ENCODE results near the gene GREM2. TPM values are rescaled to one million over a fixed set of nuclear protein-coding genes. Genes with fewer than 3 reads are reported as not detected.

GREM2 gene
- total RNA-seq, 1 experiment from 2014 or later, result not detected

DNA sequence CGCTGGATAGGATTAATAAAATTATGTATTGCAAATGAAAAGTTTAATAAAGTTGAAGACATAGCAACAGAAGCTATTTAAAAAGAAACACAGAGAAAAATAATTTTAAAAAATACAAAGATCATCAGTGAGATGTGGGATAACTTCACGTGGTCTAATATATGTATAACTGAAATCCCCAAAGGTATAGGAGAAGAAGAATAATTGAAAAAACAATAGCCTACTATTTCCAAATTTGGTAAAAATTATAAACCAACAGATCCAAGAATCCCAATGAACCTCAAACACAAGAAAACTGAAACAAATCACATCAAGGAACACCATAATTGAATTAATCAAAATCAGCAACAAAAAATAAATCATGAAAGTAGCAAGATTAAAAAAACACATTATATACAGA is 44.9 kb downstream of the GREM2 start:
- Histone ChIP-seq H3K4me1 (ENCODE audit: control insufficient read depth, insufficient read depth, low read length) (no peaks in the 10 kb centered on the region), H3K9me3 (ENCODE audit: control insufficient read depth, insufficient read depth, low read depth, low read length) (no peaks in the 10 kb centered on the region), H3K27me3 (ENCODE audit: control insufficient read depth, insufficient read depth, low read length) (no peaks in the 10 kb centered on the region), H3K36me3 (ENCODE audit: control insufficient read depth, insufficient read depth, low read length) (no peaks in the 10 kb centered on the region), H3K4me3 (ENCODE audit: low read depth in 2 of 2, low read length in 2 of 2) (no peak overlapping the region), H3K27ac (ENCODE audit: low read length) (no peak overlapping the region)
- no peak for TF ChIP-seq SIN3A (IDR thresholded peaks at IDR 0.05; ENCODE audit: borderline replicate concordance, insufficient read depth, low read depth, low read length)
- TF ChIP-seq POLR2AphosphoS5 (IDR thresholded peaks at IDR 0.05; ENCODE audit: low read depth, low read length), result no peak
- TF ChIP-seq, protein P1, sequence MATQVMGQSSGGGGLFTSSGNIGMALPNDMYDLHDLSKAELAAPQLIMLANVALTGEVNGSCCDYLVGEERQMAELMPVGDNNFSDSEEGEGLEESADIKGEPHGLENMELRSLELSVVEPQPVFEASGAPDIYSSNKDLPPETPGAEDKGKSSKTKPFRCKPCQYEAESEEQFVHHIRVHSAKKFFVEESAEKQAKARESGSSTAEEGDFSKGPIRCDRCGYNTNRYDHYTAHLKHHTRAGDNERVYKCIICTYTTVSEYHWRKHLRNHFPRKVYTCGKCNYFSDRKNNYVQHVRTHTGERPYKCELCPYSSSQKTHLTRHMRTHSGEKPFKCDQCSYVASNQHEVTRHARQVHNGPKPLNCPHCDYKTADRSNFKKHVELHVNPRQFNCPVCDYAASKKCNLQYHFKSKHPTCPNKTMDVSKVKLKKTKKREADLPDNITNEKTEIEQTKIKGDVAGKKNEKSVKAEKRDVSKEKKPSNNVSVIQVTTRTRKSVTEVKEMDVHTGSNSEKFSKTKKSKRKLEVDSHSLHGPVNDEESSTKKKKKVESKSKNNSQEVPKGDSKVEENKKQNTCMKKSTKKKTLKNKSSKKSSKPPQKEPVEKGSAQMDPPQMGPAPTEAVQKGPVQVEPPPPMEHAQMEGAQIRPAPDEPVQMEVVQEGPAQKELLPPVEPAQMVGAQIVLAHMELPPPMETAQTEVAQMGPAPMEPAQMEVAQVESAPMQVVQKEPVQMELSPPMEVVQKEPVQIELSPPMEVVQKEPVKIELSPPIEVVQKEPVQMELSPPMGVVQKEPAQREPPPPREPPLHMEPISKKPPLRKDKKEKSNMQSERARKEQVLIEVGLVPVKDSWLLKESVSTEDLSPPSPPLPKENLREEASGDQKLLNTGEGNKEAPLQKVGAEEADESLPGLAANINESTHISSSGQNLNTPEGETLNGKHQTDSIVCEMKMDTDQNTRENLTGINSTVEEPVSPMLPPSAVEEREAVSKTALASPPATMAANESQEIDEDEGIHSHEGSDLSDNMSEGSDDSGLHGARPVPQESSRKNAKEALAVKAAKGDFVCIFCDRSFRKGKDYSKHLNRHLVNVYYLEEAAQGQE (IDR thresholded peaks at IDR 0.05; ENCODE audit: insufficient read depth in 1 of 2, low read depth in 2 of 2, low read length in 1 of 2), result no peak
- TF ChIP-seq, protein P2, sequence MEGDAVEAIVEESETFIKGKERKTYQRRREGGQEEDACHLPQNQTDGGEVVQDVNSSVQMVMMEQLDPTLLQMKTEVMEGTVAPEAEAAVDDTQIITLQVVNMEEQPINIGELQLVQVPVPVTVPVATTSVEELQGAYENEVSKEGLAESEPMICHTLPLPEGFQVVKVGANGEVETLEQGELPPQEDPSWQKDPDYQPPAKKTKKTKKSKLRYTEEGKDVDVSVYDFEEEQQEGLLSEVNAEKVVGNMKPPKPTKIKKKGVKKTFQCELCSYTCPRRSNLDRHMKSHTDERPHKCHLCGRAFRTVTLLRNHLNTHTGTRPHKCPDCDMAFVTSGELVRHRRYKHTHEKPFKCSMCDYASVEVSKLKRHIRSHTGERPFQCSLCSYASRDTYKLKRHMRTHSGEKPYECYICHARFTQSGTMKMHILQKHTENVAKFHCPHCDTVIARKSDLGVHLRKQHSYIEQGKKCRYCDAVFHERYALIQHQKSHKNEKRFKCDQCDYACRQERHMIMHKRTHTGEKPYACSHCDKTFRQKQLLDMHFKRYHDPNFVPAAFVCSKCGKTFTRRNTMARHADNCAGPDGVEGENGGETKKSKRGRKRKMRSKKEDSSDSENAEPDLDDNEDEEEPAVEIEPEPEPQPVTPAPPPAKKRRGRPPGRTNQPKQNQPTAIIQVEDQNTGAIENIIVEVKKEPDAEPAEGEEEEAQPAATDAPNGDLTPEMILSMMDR (IDR thresholded peaks at IDR 0.05), result no peak
- no peak for TF ChIP-seq TCF7L2 (IDR thresholded peaks at IDR 0.05; ENCODE audit: low read depth, low read length)
- no peak for DNase-seq (ENCODE audit: low read depth, low spot score)
- ChIA-PET CTCF (no interaction called here), POLR2A (no interaction called here)
- no TSS peak for BruUV-seq (replicated peaks)
- no peak for ATAC-seq
- intact Hi-C loops (cut with micrococcal nuclease; ENCODE audit: unreplicated experiment) (no loop called here), in situ Hi-C loops (cut with HindIII; ENCODE audit: low pct_unique_long_range_greater_than_20kb, low sequenced_read_pairs) (no loop called here)

DNA sequence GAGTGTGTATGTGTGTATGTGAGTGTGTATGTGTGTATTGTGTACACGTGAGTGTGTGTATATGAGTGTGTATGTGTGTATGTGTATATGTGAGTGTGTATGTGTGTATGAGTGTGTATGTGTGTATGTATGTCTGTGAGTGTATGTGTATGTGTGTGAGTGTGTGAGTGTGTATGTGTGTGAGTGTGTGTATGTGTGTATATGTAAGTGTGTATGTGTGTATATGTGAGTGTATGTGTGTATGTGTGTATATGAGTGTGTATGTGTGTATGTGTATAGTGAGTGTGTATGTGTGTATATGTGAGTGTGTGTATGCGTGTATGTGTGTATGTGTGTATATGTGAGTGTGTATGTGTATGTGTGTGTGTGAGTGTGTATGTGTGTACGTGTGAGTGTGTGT is 49.2 kb downstream of the GREM2 start:
- Histone ChIP-seq H3K36me3 (ENCODE audit: control insufficient read depth, insufficient read depth, low read length) (no peaks in the 10 kb centered on the region), H3K4me1 (ENCODE audit: control insufficient read depth, insufficient read depth, low read length) (no peaks in the 10 kb centered on the region), H3K27me3 (ENCODE audit: control insufficient read depth, insufficient read depth, low read length) (no peaks in the 10 kb centered on the region), H3K27ac (ENCODE audit: low read length) (no peak overlapping the region), H3K9me3 (ENCODE audit: control insufficient read depth, insufficient read depth, low read depth, low read length) (peaks cover 4% of the 10 kb centered on the region; the same call in 1 of the 2 replicates), H3K4me3 (ENCODE audit: low read depth in 2 of 2, low read length in 2 of 2) (no peak overlapping the region)
- CTCF ChIA-PET, result no interaction called here
- DNase-seq (ENCODE audit: low read depth, low spot score) (no peak), ATAC-seq (no peak)
- intact Hi-C loops (cut with micrococcal nuclease; ENCODE audit: unreplicated experiment), result no loop called here
- POLR2A ChIA-PET, result no interaction called here
- no TSS peak for BruUV-seq (replicated peaks)
- in situ Hi-C loops (cut with HindIII; ENCODE audit: low pct_unique_long_range_greater_than_20kb, low sequenced_read_pairs), result no loop called here
- TF ChIP-seq POLR2AphosphoS5 (IDR thresholded peaks at IDR 0.05; ENCODE audit: low read depth, low read length) (no peak), SIN3A (IDR thresholded peaks at IDR 0.05; ENCODE audit: borderline replicate concordance, insufficient read depth, low read depth, low read length) (no peak), TCF7L2 (IDR thresholded peaks at IDR 0.05; ENCODE audit: low read depth, low read length) (no peak)
- TF ChIP-seq, protein P1 (IDR thresholded peaks at IDR 0.05; ENCODE audit: insufficient read depth in 1 of 2, low read depth in 2 of 2, low read length in 1 of 2), result no peak
- TF ChIP-seq, protein P2 (IDR thresholded peaks at IDR 0.05), result no peak
